K562 (cell line): ENCODE measurements around the gene CCDC116. TPM values are rescaled to one million over a fixed set of nuclear protein-coding genes. Genes with fewer than 3 reads are reported as not detected.

Experiments
- ATF1 ChIP-seq, 2 experiments: fragments of 450-650 bp in 1 of 2; IDR thresholded peaks; 2 replicates each; pipeline ENCODE4 v1.6.1; 2016; ENCODE audit warnings: missing compliant biosample characterization in 1 of 2, missing genetic modification characterization in 1 of 2
- HMGN3 ChIP-seq: IDR thresholded peaks from 2 replicates; pipeline ENCODE4 v1.6.1; 2011; ENCODE audit warnings: borderline replicate concordance, low read depth, mild to moderate bottlenecking, mixed read lengths, low read length; ENCODE audit not compliant: insufficient read length; ENCODE audit errors: extremely low read depth
- RCOR1 ChIP-seq, 2 experiments: IDR thresholded peaks; 2 replicates each; pipeline ENCODE4 v1.6.1; 2012; ENCODE audit warnings: low read depth in 2 of 2, low read length in 2 of 2, borderline replicate concordance in 1 of 2, improper control_type of control experiment in 1 of 2
- TOE1 ChIP-seq, 2 experiments: fragments of 450-650 bp in 1 of 2; sonication (generic) in 1 of 2; formaldehyde crosslinking in 1 of 2; IDR thresholded peaks; 2 replicates each; pipeline versions ENCODE4 v1.7.1 to v1.8.0; 2016 to 2022; ENCODE audit warnings: borderline replicate concordance in 2 of 2, mild to moderate bottlenecking in 2 of 2, antibody characterized with exemption in 1 of 2, inconsistent platforms in 1 of 2, low read depth in 1 of 2, missing genetic modification reagents in 1 of 2, moderate library complexity in 1 of 2
- ZBTB7A ChIP-seq: IDR thresholded peaks from 2 replicates; pipeline ENCODE4 v1.6.1; 2011; ENCODE audit warnings: low read depth, mild to moderate bottlenecking, low read length, moderate library complexity, borderline replicate concordance; ENCODE audit not compliant: control insufficient read depth
- ZBTB8A ChIP-seq: fragments of 450-650 bp; IDR thresholded peaks from 2 replicates; pipeline ENCODE4 v1.6.1; 2018; ENCODE audit warnings: mild to moderate bottlenecking, moderate library complexity; ENCODE audit not compliant: partially characterized antibody
- ZNF707 ChIP-seq: fragments of 250-450 bp; sonication (Bioruptor Pico); conservative IDR thresholded peaks from 2 replicates; pipeline ENCODE4 v1.8.0; 2022; ENCODE audit warnings: inconsistent platforms, mild to moderate bottlenecking, moderate library complexity
- polyA plus RNA-seq, 8 experiments: library from polyadenylated mRNA; depleted of rRNA in 4 of 8; stranded (reverse) in 5 of 8; unstranded in 3 of 8; fragments of >200 nt; fragmentation: Nextera tagmentation in 2 of 8; fragmentation: Illumina TruSeq in 1 of 8; extraction: Ambion mirVana in 2 of 8; extraction: Trizol in 1 of 8; gene quantifications; 2 replicates each; pipeline versions ENCODE4 v1.2.1 to v1.2.3, GENCODE V29; 2011 to 2014; ENCODE audit warnings: inconsistent platforms in 1 of 8, missing spikeins in 1 of 8
- total RNA-seq, 7 experiments: library from RNA; depleted of rRNA in 6 of 7; stranded (reverse); fragments of >200 nt in 6 of 7; fragmentation: Illumina TruSeq in 2 of 7; extraction: Trizol in 2 of 7; gene quantifications; 2 replicates each; pipeline versions ENCODE4 v1.2.1 to v1.2.3, GENCODE V29; 2011 to 2021; ENCODE audit warnings: low replicate concordance in 1 of 7
- TF ChIP-seq, protein P1 (sequence below): fragments of 450-650 bp; IDR thresholded peaks from 2 replicates; pipeline ENCODE4 v1.6.1; 2017; ENCODE audit warnings: mild to moderate bottlenecking, moderate library complexity
- TF ChIP-seq, protein P2 (sequence below): fragments of 450-650 bp; IDR thresholded peaks from 2 replicates; pipeline ENCODE4 v1.6.1; 2018; ENCODE audit not compliant: partially characterized antibody
- TF ChIP-seq, protein P3 (sequence below), 2 experiments: fragments of 450-650 bp; formaldehyde crosslinking in 1 of 2; IDR thresholded peaks; 2 replicates each; pipeline versions ENCODE4 v1.4.0 to v1.6.1; 2014 to 2020; ENCODE audit warnings: mild to moderate bottlenecking in 2 of 2, borderline replicate concordance in 1 of 2, low read depth in 1 of 2

CCDC116 gene
- total and polyA plus RNA-seq, 9 of the 15 experiments (the other 6 are each of a cell fraction or from before 2014, with no cell fraction given), result 1.6 to 11.3 (median 4.7) TPM

DNA sequence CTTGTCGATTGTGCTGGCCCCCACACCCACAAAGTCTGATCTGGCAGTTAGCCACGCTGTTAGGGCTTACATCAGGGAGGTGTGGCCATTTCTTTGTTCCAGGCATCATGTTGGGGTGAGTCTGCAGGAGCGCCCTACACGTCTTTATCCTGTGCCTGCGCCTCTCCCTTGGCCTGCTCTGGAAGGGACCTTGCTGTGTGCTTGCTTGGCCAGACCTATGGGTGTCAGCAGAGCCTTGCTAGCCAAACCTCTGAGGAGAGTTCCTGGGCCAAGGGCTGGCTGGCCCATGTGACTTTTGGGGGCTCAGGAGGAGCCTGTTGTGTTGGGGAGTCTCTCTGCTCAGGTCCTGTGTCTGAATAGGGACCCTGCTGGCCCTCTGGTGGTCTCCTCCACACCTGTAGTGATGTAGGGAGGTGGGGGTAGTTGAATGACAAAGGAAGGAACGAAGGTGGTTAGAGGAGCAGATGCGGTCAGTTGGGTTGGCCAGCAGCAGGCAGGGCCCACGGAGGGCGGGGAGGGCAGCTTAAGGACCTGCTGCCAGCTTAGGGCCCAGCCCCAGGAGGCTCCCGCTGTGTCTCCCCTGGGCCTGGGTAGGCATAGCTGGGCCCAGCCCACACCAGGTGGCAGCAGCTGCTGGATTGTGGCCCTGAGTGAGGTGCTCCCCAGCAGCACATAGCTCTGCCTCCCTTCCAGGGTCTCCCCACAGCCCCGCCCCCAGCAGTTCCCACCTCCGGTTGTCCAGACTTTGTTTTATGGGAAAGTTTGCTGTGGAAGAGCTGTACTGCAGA, 41.2 kb downstream of the CCDC116 start (continued):
- TF ChIP-seq, protein P1, sequence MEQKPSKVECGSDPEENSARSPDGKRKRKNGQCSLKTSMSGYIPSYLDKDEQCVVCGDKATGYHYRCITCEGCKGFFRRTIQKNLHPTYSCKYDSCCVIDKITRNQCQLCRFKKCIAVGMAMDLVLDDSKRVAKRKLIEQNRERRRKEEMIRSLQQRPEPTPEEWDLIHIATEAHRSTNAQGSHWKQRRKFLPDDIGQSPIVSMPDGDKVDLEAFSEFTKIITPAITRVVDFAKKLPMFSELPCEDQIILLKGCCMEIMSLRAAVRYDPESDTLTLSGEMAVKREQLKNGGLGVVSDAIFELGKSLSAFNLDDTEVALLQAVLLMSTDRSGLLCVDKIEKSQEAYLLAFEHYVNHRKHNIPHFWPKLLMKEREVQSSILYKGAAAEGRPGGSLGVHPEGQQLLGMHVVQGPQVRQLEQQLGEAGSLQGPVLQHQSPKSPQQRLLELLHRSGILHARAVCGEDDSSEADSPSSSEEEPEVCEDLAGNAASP, result no peak
- TF ChIP-seq TOE1 (IDR thresholded peaks at IDR 0.05; ENCODE audit: borderline replicate concordance) (no peak), TOE1 (CRISPR knock-in tag; IDR thresholded peaks at IDR 0.05; ENCODE audit: borderline replicate concordance, low read depth) (no peak), ZBTB8A (no peak), HMGN3 (no peak), ZNF707 (CRISPR knock-in tag) (no peak), ATF1 (CRISPR knock-in tag; IDR thresholded peaks at IDR 0.05) (no peak), ATF1 (tag; IDR thresholded peaks at IDR 0.05) (no peak), ZBTB7A (no peak), RCOR1 (IDR thresholded peaks at IDR 0.05; ENCODE audit: borderline replicate concordance in 1 of 2, low read depth in 2 of 2, low read length in 2 of 2) (no peak)
- TF ChIP-seq, protein P2, sequence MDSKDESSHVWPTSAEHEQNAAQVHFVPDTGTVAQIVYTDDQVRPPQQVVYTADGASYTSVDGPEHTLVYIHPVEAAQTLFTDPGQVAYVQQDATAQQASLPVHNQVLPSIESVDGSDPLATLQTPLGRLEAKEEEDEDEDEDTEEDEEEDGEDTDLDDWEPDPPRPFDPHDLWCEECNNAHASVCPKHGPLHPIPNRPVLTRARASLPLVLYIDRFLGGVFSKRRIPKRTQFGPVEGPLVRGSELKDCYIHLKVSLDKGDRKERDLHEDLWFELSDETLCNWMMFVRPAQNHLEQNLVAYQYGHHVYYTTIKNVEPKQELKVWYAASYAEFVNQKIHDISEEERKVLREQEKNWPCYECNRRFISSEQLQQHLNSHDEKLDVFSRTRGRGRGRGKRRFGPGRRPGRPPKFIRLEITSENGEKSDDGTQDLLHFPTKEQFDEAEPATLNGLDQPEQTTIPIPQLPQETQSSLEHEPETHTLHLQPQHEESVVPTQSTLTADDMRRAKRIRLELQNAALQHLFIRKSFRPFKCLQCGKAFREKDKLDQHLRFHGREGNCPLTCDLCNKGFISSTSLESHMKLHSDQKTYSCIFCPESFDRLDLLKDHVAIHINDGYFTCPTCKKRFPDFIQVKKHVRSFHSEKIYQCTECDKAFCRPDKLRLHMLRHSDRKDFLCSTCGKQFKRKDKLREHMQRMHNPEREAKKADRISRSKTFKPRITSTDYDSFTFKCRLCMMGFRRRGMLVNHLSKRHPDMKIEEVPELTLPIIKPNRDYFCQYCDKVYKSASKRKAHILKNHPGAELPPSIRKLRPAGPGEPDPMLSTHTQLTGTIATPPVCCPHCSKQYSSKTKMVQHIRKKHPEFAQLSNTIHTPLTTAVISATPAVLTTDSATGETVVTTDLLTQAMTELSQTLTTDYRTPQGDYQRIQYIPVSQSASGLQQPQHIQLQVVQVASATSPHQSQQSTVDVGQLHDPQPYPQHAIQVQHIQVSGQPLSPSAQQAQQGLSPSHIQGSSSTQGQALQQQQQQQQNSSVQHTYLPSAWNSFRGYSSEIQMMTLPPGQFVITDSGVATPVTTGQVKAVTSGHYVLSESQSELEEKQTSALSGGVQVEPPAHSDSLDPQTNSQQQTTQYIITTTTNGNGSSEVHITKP, result no peak
- TF ChIP-seq, protein P3, sequence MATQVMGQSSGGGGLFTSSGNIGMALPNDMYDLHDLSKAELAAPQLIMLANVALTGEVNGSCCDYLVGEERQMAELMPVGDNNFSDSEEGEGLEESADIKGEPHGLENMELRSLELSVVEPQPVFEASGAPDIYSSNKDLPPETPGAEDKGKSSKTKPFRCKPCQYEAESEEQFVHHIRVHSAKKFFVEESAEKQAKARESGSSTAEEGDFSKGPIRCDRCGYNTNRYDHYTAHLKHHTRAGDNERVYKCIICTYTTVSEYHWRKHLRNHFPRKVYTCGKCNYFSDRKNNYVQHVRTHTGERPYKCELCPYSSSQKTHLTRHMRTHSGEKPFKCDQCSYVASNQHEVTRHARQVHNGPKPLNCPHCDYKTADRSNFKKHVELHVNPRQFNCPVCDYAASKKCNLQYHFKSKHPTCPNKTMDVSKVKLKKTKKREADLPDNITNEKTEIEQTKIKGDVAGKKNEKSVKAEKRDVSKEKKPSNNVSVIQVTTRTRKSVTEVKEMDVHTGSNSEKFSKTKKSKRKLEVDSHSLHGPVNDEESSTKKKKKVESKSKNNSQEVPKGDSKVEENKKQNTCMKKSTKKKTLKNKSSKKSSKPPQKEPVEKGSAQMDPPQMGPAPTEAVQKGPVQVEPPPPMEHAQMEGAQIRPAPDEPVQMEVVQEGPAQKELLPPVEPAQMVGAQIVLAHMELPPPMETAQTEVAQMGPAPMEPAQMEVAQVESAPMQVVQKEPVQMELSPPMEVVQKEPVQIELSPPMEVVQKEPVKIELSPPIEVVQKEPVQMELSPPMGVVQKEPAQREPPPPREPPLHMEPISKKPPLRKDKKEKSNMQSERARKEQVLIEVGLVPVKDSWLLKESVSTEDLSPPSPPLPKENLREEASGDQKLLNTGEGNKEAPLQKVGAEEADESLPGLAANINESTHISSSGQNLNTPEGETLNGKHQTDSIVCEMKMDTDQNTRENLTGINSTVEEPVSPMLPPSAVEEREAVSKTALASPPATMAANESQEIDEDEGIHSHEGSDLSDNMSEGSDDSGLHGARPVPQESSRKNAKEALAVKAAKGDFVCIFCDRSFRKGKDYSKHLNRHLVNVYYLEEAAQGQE (IDR thresholded peaks at IDR 0.05; ENCODE audit: borderline replicate concordance), result no peak
- TF ChIP-seq, protein P3 (CRISPR knock-in tag; IDR thresholded peaks at IDR 0.05; ENCODE audit: low read depth), result no peak
